SU-DHL-6 (cell line): Measurements from ENCODE around the gene TRIM23.

Experiments used
- H2AFZ ChIP-seq: fragments of 200-600 bp; sonication (generic); 2 replicates; pipeline ENCODE4 v1.6.1; 2014; ENCODE audit warnings: low read depth, mild to moderate bottlenecking, moderate library complexity, mixed read lengths, antibody characterized with exemption, low read length; ENCODE audit not compliant: severe bottlenecking
- H3F3A ChIP-seq: fragments of 200-600 bp; shearing (Covaris generic); 2 replicates; pipeline ENCODE4 v1.6.0; 2016; ENCODE audit warnings: antibody characterized with exemption, mild to moderate bottlenecking; ENCODE audit not compliant: insufficient read depth
- H3K27ac ChIP-seq: fragments of 200-600 bp; sonication (generic); 2 replicates; pipeline ENCODE4 v1.5.1; 2016; ENCODE audit warnings: low read depth, mild to moderate bottlenecking, low read length, moderate library complexity, mixed read lengths
- H3K27me3 ChIP-seq: fragments of 200-600 bp; sonication (generic), shearing (Covaris generic); 2 replicates; pipeline ENCODE4 v1.6.0; 2014; ENCODE audit warnings: mild to moderate bottlenecking, low read length
- H3K36me3 ChIP-seq: fragments of 200-600 bp; sonication (generic); 2 replicates; pipeline ENCODE4 v1.6.1; 2014; ENCODE audit warnings: mild to moderate bottlenecking, low read length, mixed read lengths
- H3K4me2 ChIP-seq: fragments of 300-600, 200-600 bp; shearing (Covaris generic), sonication (generic); 2 replicates; pipeline ENCODE4 v1.6.0; 2014; ENCODE audit warnings: low read length, low read depth, mild to moderate bottlenecking; ENCODE audit not compliant: poor library complexity, severe bottlenecking
- H3K4me3 ChIP-seq: fragments of 200-600 bp; sonication (generic); 2 replicates; pipeline ENCODE4 v1.5.1; 2014; ENCODE audit warnings: antibody characterized with exemption, low read length, mild to moderate bottlenecking, mixed read lengths; ENCODE audit not compliant: insufficient read depth, poor library complexity, severe bottlenecking
- H3K79me2 ChIP-seq: fragments of 200-600 bp; sonication (generic); 2 replicates; pipeline ENCODE4 v1.6.1; 2014; ENCODE audit warnings: mild to moderate bottlenecking, low read length, moderate library complexity; ENCODE audit not compliant: insufficient read depth
- H3K9ac ChIP-seq: fragments of 200-600 bp; sonication (generic); 2 replicates; pipeline ENCODE4 v1.7.0; 2014; ENCODE audit warnings: mild to moderate bottlenecking, low read length
- H3K9me2 ChIP-seq: fragments of 200-600 bp; sonication (generic); replicated peaks from 2 replicates; pipeline ENCODE4 v1.6.1; 2014; ENCODE audit warnings: low read length; ENCODE audit not compliant: insufficient read depth
- H3K9me3 ChIP-seq: fragments of 200-600 bp; sonication (generic); 2 replicates; pipeline ENCODE4 v1.6.1; 2014; ENCODE audit warnings: low read length, mixed read lengths; ENCODE audit not compliant: insufficient read depth
- H4K20me1 ChIP-seq: fragments of 200-600 bp; sonication (generic); 2 replicates; pipeline ENCODE4 v1.6.1; 2014; ENCODE audit warnings: low read depth, mild to moderate bottlenecking, antibody characterized with exemption, low read length, moderate library complexity, mixed read lengths
- CTCF ChIP-seq: fragments of 200-600 bp; sonication (generic); IDR thresholded peaks from one replicate; pipeline ENCODE4 v1.5.1; 2017; ENCODE audit warnings: antibody characterized with exemption, mild to moderate bottlenecking, low read length, moderate library complexity; ENCODE audit not compliant: insufficient read depth, poor library complexity, severe bottlenecking
- EZH2phosphoT487 ChIP-seq: fragments of 200-600 bp; sonication (generic), shearing (Covaris generic); conservative IDR thresholded peaks from 2 replicates; pipeline ENCODE4 v1.6.1; 2018; ENCODE audit warnings: mild to moderate bottlenecking, antibody characterized with exemption, low read length, moderate library complexity, mixed read lengths

Gene TRIM23

GRCh38 chr5:65555287-65555686 lies 68.8 kb downstream of the TRIM23 start:
- Histone ChIP-seq H3K9me3 (no peaks in the 10 kb centered on the region), H3K4me2 (no peak overlapping the region), H3K27ac (no peak overlapping the region), H3K4me3 (no peak overlapping the region), H3F3A (peaks cover 13% of the 10 kb centered on the region; the same call in 1 of the 2 replicates), H4K20me1 (peaks cover 3% of the 10 kb centered on the region; the same call in 1 of the 2 replicates), H2AFZ (no peak overlapping the region), H3K9me2 (no peaks in the 10 kb centered on the region), H3K27me3 (no peaks in the 10 kb centered on the region), H3K9ac (no peak overlapping the region), H3K79me2 (peaks cover 55% of the 10 kb centered on the region), H3K36me3 (peaks cover 45% of the 10 kb centered on the region)
- no peak for TF ChIP-seq CTCF
- TF ChIP-seq EZH2phosphoT487 = no peak

GRCh38 chr5:65553941-65554340 lies 70.2 kb downstream of the TRIM23 start:
- Histone ChIP-seq H4K20me1 (peaks cover 3% of the 10 kb centered on the region; the same call in 1 of the 2 replicates), H3K27ac (no peak overlapping the region), H3K9me3 (no peaks in the 10 kb centered on the region), H3K27me3 (no peaks in the 10 kb centered on the region), H3K36me3 (peaks cover 45% of the 10 kb centered on the region), H3K79me2 (peaks cover 45% of the 10 kb centered on the region), H2AFZ (no peak overlapping the region), H3K4me2 (no peak overlapping the region), H3K9ac (no peak overlapping the region), H3F3A (peaks cover 9% of the 10 kb centered on the region; the same call in 1 of the 2 replicates), H3K9me2 (no peaks in the 10 kb centered on the region), H3K4me3 (no peak overlapping the region)
- TF ChIP-seq CTCF (no peak), EZH2phosphoT487 (no peak)

DNA sequence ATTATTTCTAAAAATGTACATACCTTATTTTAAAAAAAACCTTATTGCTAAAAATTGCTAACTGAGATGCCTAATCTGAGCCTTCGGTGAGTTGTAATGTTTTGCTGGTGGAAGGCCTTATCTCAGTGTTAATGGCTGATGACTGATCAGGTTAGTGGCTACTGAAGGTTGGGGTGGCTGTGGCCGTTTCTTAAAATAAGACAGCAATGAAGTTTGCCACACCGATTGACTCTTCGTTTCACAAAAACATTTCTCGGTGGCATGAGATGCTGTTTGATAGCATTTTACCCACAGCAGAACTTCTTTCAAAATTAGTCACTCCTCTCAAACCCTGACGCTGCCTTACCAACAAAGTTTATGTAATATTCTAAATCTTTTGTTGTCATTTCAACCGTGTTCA lies 75.9 kb downstream of the TRIM23 start:
- Histone ChIP-seq H4K20me1 (no peaks in the 10 kb centered on the region), H3K27me3 (no peaks in the 10 kb centered on the region), H3K79me2 (peaks cover 16% of the 10 kb centered on the region; the same call in 1 of the 2 replicates), H3K4me3 (no peak overlapping the region), H3K36me3 (peaks cover 59% of the 10 kb centered on the region), H3K9me2 (no peaks in the 10 kb centered on the region), H3K27ac (no peak overlapping the region), H3K9me3 (no peaks in the 10 kb centered on the region), H3K4me2 (no peak overlapping the region), H3F3A (peaks cover 2% of the 10 kb centered on the region; the same call in 1 of the 2 replicates), H2AFZ (no peak overlapping the region), H3K9ac (no peak overlapping the region)
- no peak for TF ChIP-seq EZH2phosphoT487
- no peak for TF ChIP-seq CTCF
